ENCODE results near the gene TOP3B. TPM values are rescaled to one million over a fixed set of nuclear protein-coding genes. Genes with fewer than 3 reads are reported as not detected.

The TOP3B gene
- total RNA-seq, 5 donors from 2014 or later (not counting 1 experiment from before 2014, with no cell fraction given) = 58.9 to 90.6 (median 65.9) TPM

DNA sequence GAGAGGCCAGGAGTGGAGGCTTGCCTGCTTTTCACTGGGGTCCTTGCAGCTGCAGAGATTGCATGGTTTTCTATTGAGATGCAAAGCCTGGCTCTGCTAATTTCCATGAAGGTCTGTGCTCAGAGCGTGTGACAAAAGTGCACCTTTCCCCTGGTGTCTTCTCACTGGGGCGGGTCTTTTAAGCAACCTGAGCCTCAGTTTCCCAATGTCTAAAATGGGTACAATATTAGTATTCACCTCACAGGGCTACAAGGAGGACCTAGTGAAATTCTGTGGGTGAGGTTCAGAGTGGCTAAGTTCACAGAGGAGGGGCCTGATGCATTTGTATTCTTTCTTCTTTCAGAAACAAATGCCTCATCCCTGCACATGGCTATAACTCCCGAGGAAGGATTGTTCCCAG is 50.2 kb downstream of the TOP3B start:
- Histone ChIP-seq H3K4me3 (ENCODE audit: control insufficient read depth in 1 of 2, extremely low read depth in 1 of 2, low read length in 1 of 2) (no peak overlapping the region), H3K4me1 (ENCODE audit: control insufficient read depth in 1 of 2, extremely low read depth in 1 of 2, insufficient read depth in 2 of 2, low read length in 2 of 2) (peaks cover 1 to 5% of the 10 kb centered on the region in 2 experiments), H3K27me3 (replicated peaks in 1 of 2; ENCODE audit: control insufficient read depth in 2 of 2, extremely low read depth in 1 of 2, insufficient read depth in 2 of 2, low read length in 1 of 2) (no peaks in the 10 kb centered on the region), H3K9me3 (no peaks in the 10 kb centered on the region), H3K36me3 (ENCODE audit: control insufficient read depth in 2 of 2, extremely low read depth in 1 of 2, insufficient read depth in 1 of 2, low read length in 1 of 2) (peaks cover 11 to 46% of the 10 kb centered on the region in 2 donors), H3K27ac (ENCODE audit: low read length) (no peak overlapping the region)
- Mint-ChIP-seq H3K4me1 (peaks cover 0 to 9% (median 4%) of the 10 kb centered on the region in 3 donors), H3K4me3 (no peak overlapping the region), H3K36me3 (peaks cover 36% of the 10 kb centered on the region), H3K9me3 (no peaks in the 10 kb centered on the region), H3K27me3 (no peaks in the 10 kb centered on the region), H3K27ac (no peak overlapping the region)
- no CpG with 5 or more reads among the region's 3 CpGs for WGBS (ENCODE audit: insufficient coverage)
- POLR2A ChIA-PET = no interaction called here
- CTCF ChIA-PET = no interaction called here
- no peak for DNase-seq
- ATAC-seq (replicated peaks in 1 of 4) = no peak

DNA sequence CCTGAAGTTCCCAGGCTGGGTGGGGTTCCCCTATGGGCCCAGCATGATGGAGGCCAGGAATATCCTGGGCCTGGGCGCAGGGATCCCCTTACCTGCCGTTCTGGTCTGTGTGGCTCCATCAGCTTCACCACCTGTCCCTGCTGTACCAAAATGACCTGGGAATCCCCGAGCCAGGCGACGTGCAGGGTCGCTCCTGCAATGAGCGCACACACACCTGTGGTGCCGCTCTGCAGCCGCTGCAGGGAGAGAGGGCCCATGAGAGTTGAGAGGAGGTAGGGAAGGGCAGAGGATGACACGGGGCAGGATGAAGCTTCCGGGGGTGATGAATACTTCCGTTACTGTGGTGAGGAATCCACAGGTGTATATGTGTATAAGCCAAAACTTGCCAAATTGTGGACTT is 51.5 kb downstream of the TOP3B start:
- POLR2A ChIA-PET = interaction anchor here in 1 of 2 donors (0.5 kb wide), 1 partner anchor 9 kb away, joined by 3 read pairs; no protein-coding TSS in a partner anchor
- Mint-ChIP-seq H3K9me3 (no peaks in the 10 kb centered on the region), H3K4me3 (no peak overlapping the region), H3K36me3 (peaks cover 32% of the 10 kb centered on the region), H3K27ac (no peak overlapping the region), H3K27me3 (no peaks in the 10 kb centered on the region), H3K4me1 (no peaks in the 10 kb centered on the region)
- no peaks in the 10 kb centered on the region for H3K27me3 ChIP-seq (replicated peaks in 1 of 2; ENCODE audit: control insufficient read depth in 2 of 2, extremely low read depth in 1 of 2, insufficient read depth in 2 of 2, low read length in 1 of 2)
- no peaks in the 10 kb centered on the region for H3K4me1 ChIP-seq (ENCODE audit: control insufficient read depth in 1 of 2, extremely low read depth in 1 of 2, insufficient read depth in 2 of 2, low read length in 2 of 2)
- 92% methylated on average over 5 of the region's 12 CpGs for WGBS (ENCODE audit: insufficient coverage)
- no peaks in the 10 kb centered on the region for H3K9me3 ChIP-seq
- H3K36me3 ChIP-seq (ENCODE audit: control insufficient read depth in 2 of 2, extremely low read depth in 1 of 2, insufficient read depth in 1 of 2, low read length in 1 of 2) = peaks cover 11 to 46% of the 10 kb centered on the region in 2 donors
- no peak for DNase-seq
- no peak overlapping the region for H3K4me3 ChIP-seq (ENCODE audit: control insufficient read depth in 1 of 2, extremely low read depth in 1 of 2, low read length in 1 of 2)
- no peak for ATAC-seq (replicated peaks in 1 of 4)
- CTCF ChIA-PET = no interaction called here
- H3K27ac ChIP-seq (ENCODE audit: low read length) = no peak overlapping the region

DNA sequence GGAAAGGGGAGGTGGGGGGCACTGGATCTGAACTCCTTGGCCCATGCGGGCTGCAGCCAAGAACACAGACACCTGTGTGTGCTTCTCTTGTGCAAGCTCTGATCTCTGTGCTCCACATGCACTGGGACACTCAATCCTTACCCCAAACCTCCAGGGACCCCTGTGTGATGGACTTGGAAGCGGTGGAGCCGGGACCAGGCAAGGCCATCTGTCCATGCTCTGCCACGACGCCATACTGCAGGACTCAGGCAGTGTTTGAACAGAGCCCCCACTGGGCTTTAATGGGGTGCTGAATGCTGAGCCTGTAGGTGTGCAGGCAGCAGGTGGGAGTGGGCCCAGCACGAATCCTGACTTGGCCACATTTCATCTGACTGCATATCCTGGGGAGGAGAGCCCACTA is 53.3 kb downstream of the TOP3B start:
- 98% methylated on average over 6 of the region's 6 CpGs for WGBS (ENCODE audit: insufficient coverage)
- no peak overlapping the region for H3K4me3 Mint-ChIP-seq
- no peaks in the 10 kb centered on the region for H3K27me3 ChIP-seq (replicated peaks in 1 of 2; ENCODE audit: control insufficient read depth in 2 of 2, extremely low read depth in 1 of 2, insufficient read depth in 2 of 2, low read length in 1 of 2)
- no peak overlapping the region for H3K27ac ChIP-seq (ENCODE audit: low read length)
- CTCF ChIA-PET = no interaction called here
- no peaks in the 10 kb centered on the region for H3K9me3 Mint-ChIP-seq
- peaks cover 8 to 46% of the 10 kb centered on the region in 2 donors for H3K36me3 ChIP-seq (ENCODE audit: control insufficient read depth in 2 of 2, extremely low read depth in 1 of 2, insufficient read depth in 1 of 2, low read length in 1 of 2)
- H3K27me3 Mint-ChIP-seq = no peaks in the 10 kb centered on the region
- H3K4me1 ChIP-seq (ENCODE audit: control insufficient read depth in 1 of 2, extremely low read depth in 1 of 2, insufficient read depth in 2 of 2, low read length in 2 of 2) = no peaks in the 10 kb centered on the region
- ATAC-seq (replicated peaks in 1 of 4) (no peak), DNase-seq (no peak)
- no peaks in the 10 kb centered on the region for H3K9me3 ChIP-seq
- no peaks in the 10 kb centered on the region for H3K4me1 Mint-ChIP-seq
- POLR2A ChIA-PET = no interaction called here
- no peak overlapping the region for H3K27ac Mint-ChIP-seq
- no peak overlapping the region for H3K4me3 ChIP-seq (ENCODE audit: control insufficient read depth in 1 of 2, extremely low read depth in 1 of 2, low read length in 1 of 2)
- H3K36me3 Mint-ChIP-seq = peaks cover 28% of the 10 kb centered on the region

DNA sequence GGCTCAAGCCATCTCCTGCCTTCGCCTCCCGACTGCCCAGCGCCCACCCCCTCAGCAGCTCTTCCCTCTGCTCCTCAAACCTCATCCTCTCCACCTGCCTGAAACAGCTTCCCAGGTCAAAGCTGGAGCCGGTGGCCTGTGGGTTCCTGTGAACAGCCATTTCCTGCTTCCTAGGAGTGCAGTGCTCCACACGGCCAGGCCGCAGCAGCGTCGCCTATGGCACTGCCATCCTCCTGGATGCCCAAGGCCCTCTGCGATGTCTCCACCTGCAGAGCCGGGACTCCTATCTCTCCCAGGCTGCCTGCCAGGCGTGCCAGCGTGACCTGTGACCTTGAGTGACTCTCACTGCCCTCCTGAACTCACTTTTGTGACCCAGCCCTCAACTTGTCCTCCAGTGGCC is 54.5 kb downstream of the TOP3B start:
- Histone ChIP-seq H3K36me3 (ENCODE audit: control insufficient read depth in 2 of 2, extremely low read depth in 1 of 2, insufficient read depth in 1 of 2, low read length in 1 of 2) (peaks cover 6 to 34% of the 10 kb centered on the region in 2 donors), H3K27ac (ENCODE audit: low read length) (no peak overlapping the region), H3K4me3 (ENCODE audit: control insufficient read depth in 1 of 2, extremely low read depth in 1 of 2, low read length in 1 of 2) (no peak overlapping the region), H3K9me3 (no peaks in the 10 kb centered on the region), H3K27me3 (replicated peaks in 1 of 2; ENCODE audit: control insufficient read depth in 2 of 2, extremely low read depth in 1 of 2, insufficient read depth in 2 of 2, low read length in 1 of 2) (no peaks in the 10 kb centered on the region), H3K4me1 (ENCODE audit: control insufficient read depth in 1 of 2, extremely low read depth in 1 of 2, insufficient read depth in 2 of 2, low read length in 2 of 2) (no peaks in the 10 kb centered on the region)
- CTCF ChIA-PET = no interaction called here
- DNase-seq (no peak), ATAC-seq (replicated peaks in 1 of 4) (no peak)
- Mint-ChIP-seq H3K36me3 (peaks cover 25% of the 10 kb centered on the region), H3K4me3 (no peak overlapping the region), H3K9me3 (no peaks in the 10 kb centered on the region), H3K27me3 (no peaks in the 10 kb centered on the region), H3K27ac (no peak overlapping the region), H3K4me1 (no peaks in the 10 kb centered on the region)
- WGBS (ENCODE audit: insufficient coverage) = 89% methylated on average over 12 of the region's 12 CpGs
- POLR2A ChIA-PET = interaction anchor here in 1 of 2 donors (0.5 kb wide), 1 partner anchor 109 kb away, joined by 3 read pairs; no protein-coding TSS in a partner anchor

DNA sequence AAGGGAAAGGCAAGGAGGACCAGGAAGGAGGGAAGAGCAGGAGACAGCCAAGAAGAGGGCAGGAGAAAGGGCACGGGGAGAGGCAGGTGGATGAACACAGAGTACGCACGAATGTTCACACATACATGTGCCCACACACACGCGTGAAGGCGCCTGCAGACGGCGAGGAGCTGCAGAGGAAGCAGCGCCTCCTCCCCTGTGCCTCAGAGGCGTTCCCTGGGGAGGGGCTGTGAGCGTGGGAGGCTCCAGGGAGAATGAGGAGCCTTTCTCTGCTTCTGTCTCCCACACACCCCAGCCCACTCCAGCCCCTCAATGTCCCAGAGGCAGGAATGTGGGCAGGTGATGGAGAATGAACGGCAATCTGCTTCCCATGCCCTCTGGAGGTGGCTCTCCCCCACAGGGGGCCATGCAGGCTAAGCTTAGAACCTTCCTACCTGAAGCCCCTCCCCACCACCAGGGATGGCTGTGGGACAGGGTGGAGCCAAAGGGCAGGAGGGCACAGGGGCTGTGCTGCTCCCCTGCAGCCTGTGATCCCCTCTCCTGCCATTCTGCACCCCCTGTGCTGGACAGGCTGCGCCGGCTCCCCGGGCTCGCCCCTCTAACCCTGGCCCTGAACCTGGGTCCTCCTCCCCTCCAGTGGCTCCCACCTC is 55.3 kb downstream of the TOP3B start:
- Mint-ChIP-seq H3K9me3 (no peaks in the 10 kb centered on the region), H3K27ac (no peak overlapping the region)

DNA sequence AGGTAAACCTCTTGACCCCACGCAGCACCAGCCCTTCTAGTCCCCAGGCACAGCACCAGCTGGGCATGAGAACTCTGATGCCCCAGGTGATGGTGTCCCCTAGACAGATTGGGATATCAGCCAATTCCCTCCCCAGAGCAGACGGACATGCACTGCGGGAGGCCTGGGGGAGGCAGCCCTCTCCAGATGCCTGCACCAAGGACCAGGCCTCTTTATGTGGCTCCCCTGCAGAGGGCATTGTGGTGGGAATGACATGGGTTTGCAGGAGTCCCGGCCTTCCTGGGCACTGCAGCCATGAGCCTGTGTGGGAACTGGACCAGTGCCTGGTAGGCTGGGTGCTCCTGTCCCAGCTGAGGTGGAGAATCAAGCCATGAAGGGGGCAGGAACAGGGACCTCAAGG is 55.9 kb downstream of the TOP3B start:
- DNase-seq = no peak
- Histone ChIP-seq H3K27ac (ENCODE audit: low read length) (no peak overlapping the region), H3K27me3 (replicated peaks in 1 of 2; ENCODE audit: control insufficient read depth in 2 of 2, extremely low read depth in 1 of 2, insufficient read depth in 2 of 2, low read length in 1 of 2) (no peaks in the 10 kb centered on the region), H3K4me3 (ENCODE audit: control insufficient read depth in 1 of 2, extremely low read depth in 1 of 2, low read length in 1 of 2) (no peak overlapping the region), H3K9me3 (no peaks in the 10 kb centered on the region), H3K36me3 (ENCODE audit: control insufficient read depth in 2 of 2, extremely low read depth in 1 of 2, insufficient read depth in 1 of 2, low read length in 1 of 2) (peaks cover 5 to 24% of the 10 kb centered on the region in 2 donors), H3K4me1 (ENCODE audit: control insufficient read depth in 1 of 2, extremely low read depth in 1 of 2, insufficient read depth in 2 of 2, low read length in 2 of 2) (no peaks in the 10 kb centered on the region)
- CTCF ChIA-PET = no interaction called here
- no peak for ATAC-seq (replicated peaks in 1 of 4)
- H3K27me3 Mint-ChIP-seq = no peaks in the 10 kb centered on the region
- H3K4me1 Mint-ChIP-seq = no peaks in the 10 kb centered on the region
- POLR2A ChIA-PET = no interaction called here
- no peak overlapping the region for H3K4me3 Mint-ChIP-seq
- no peaks in the 10 kb centered on the region for H3K9me3 Mint-ChIP-seq
- H3K36me3 Mint-ChIP-seq = peaks cover 20% of the 10 kb centered on the region
- no peak overlapping the region for H3K27ac Mint-ChIP-seq
- 94% methylated on average over 2 of the region's 4 CpGs for WGBS (ENCODE audit: insufficient coverage)

More for the DNA sequence above, 55.3 kb downstream of the TOP3B start:
- Mint-ChIP-seq H3K4me1 (no peaks in the 10 kb centered on the region), H3K4me3 (no peak overlapping the region), H3K27me3 (no peaks in the 10 kb centered on the region), H3K36me3 (peaks cover 18% of the 10 kb centered on the region)
- WGBS (ENCODE audit: insufficient coverage) = 93% methylated on average over 5 of the region's 16 CpGs
- no peaks in the 10 kb centered on the region for H3K4me1 ChIP-seq (ENCODE audit: control insufficient read depth in 1 of 2, extremely low read depth in 1 of 2, insufficient read depth in 2 of 2, low read length in 2 of 2)
- ATAC-seq (replicated peaks in 1 of 4) (no peak), DNase-seq (no peak)
- no peak overlapping the region for H3K27ac ChIP-seq (ENCODE audit: low read length)
- peaks cover 5 to 27% of the 10 kb centered on the region in 2 donors for H3K36me3 ChIP-seq (ENCODE audit: control insufficient read depth in 2 of 2, extremely low read depth in 1 of 2, insufficient read depth in 1 of 2, low read length in 1 of 2)
- H3K9me3 ChIP-seq = no peaks in the 10 kb centered on the region
- ChIA-PET POLR2A (interaction anchor here in 1 of 2 donors (0.5 kb wide), 1 partner anchor 108 kb away, joined by 3 read pairs; no protein-coding TSS in a partner anchor), CTCF (no interaction called here)
- H3K27me3 ChIP-seq (replicated peaks in 1 of 2; ENCODE audit: control insufficient read depth in 2 of 2, extremely low read depth in 1 of 2, insufficient read depth in 2 of 2, low read length in 1 of 2) = no peaks in the 10 kb centered on the region
- H3K4me3 ChIP-seq (ENCODE audit: control insufficient read depth in 1 of 2, extremely low read depth in 1 of 2, low read length in 1 of 2) = no peak overlapping the region

Data from T-cell (primary cell).